ENCODE data around the gene SEL1L2. TPM values are rescaled to one million over a fixed set of nuclear protein-coding genes. Genes with fewer than 3 reads are reported as not detected.

SEL1L2 gene
- polyA plus RNA-seq, 3 donors: 0.07 to 0.39 TPM; not detected in 1

DNA sequence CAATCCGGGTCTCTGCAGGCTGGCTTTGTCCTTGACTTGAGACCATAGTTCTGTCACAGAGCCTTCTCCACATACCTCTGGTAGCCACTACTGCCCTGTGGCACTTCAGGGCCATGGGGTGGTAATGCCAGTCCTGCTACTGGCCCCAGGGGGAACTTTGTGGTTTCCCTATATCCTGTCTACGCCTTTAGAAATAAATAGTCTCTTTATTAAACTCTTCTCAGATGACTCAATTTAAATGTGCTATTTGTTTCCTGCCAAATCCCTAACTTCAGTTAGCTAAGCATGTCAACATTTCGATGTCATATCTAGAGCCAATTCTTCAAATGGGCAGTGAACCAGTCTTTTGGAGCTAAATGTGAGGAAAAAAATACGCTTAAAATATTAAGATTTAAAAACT, 60.1 kb downstream of the SEL1L2 start:
- DNase-seq (ENCODE audit: low read depth in 3 of 3, low spot score in 2 of 3): no peak

DNA sequence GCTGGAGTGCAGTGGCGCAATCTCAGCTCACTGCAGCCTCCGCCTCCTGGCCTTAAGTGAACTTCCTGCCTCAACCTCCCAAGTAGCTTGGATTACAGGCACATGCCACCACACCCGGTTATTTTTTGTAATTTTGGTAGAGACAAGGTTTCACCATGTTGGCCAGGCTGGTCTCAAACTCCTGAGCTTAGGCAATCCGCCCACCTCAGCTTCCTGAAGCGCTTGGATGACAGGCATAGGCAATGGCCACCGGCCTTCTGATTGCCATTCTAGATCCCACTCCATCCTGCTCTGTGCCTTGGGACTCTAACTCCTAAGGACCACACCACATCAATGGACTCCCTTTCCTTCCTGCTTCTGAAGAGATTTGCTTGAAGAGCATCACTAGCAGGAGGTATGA, 60.6 kb downstream of the SEL1L2 start:
- DNase-seq (ENCODE audit: low read depth in 3 of 3, low spot score in 2 of 3): no peak

DNA sequence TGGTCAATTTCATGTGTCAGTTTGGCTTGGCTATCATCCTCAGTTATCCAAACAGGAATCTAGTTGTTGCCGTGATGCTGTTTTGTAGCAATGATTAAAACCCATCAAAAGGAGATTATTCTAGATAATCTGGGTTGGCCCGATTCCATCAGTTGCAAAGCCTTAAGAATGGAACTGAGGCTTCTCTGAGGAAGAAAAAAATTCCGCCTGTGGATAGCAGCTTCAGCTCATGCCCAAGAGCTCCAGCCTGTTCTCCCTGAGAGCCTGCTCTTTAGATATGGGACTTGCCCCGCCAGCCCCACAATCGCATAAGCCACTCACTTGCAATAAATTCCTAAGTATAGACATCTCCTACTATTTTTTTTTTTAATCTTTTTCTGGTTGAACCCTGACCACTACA, 61.5 kb downstream of the SEL1L2 start:
- no peak for DNase-seq (ENCODE audit: low read depth in 3 of 3, low spot score in 2 of 3)

DNA sequence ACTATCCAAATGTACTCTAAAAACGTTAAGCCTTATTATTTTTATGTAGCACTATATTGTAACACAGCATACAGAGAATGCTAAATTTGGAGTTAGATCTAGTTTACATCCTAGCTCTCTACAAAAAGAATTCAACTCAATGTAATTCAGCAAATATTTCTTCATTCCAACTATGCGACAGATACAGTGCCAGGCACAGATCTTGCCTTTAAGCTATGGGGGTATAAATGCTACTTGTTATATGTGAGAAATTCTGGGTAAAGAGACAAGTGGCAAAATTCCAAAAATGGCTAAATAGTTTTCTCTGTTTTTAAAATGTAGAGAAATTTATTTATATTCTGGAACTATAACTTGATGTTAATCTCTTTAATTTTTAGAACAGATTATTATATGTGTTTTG, 63.2 kb downstream of the SEL1L2 start:
- DNase-seq (ENCODE audit: low read depth in 3 of 3, low spot score in 2 of 3): no peak

DNA sequence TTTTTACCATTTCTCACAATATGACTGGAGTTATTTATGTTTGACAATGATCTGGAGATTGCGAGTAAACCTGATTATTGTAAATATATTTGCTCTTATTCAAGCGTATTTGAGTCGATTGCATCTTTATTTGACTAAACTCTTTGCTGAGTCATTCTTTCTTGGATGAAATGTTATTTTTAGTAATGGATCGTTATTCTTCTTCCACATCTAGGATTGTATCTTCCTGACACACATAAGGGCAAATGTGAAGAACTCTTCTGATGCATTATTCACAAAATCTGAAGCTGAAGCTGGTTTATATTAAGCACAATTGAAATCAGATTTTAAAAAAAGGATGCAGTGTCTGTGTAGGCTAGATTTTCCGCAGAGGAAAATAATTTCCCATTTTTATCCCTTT, 68.2 kb downstream of the SEL1L2 start:
- DNase-seq (ENCODE audit: low read depth in 3 of 3, low spot score in 2 of 3): no peak

DNA sequence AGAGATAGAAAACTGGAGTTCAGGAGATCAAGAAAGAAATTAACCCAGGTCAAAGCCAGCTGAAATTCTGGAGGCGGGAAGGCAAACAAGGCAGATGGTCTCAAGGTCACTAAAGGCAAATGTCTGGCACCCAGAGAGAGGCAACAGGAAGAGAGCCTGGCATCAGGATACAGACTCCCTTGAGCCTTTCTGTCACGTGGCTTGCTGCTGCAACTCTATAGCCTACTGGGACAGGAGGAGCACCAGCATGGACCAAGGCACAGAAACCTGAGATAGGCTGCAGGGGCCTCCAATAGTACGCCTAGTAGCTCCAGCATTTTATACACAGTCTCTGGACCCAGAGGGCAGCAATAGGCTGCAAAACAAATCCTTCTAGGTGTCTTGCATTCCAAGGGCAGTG, 75.1 kb downstream of the SEL1L2 start:
- DNase-seq (ENCODE audit: low read depth in 3 of 3, low spot score in 2 of 3): no peak

DNA sequence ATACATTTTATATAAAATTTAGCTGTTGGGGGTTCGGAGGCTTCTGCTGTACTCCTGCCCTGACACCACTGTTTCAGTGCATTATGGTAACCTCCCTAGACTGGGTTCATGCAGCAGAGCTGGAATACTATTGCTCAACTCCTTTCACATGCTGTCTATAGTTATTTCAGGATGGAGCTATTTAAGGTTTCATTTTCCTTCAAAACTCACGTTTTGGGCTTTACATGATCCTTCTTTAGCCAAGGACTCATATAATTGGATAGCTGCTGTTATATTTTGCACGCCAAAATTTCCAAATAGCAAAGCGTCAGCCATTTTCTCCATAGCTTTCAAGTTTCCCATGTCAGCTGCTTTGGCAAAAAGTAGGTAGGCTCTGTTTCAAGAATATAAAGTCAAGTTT, 76.8 kb downstream of the SEL1L2 start:
- no peak for DNase-seq (ENCODE audit: low read depth in 3 of 3, low spot score in 2 of 3)

DNA sequence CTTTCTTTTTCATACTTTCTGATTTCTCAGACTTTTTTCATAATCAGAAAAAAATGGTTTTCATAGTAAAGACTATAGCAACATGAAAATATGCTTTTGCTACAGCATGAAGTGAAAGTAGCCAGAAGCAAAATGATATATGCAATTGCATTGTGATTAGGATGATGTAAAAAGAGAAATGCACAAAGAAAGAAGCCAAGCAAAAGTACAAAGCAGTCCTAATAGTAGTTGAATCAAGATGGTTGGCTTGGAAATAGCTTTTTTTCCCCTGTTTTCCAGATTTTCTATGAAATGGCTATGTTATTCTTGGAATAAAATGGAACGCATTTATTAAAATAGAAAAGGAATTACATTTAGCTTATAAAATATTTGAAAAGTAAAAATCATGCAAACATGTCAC, 77.3 kb downstream of the SEL1L2 start:
- DNase-seq (ENCODE audit: low read depth in 3 of 3, low spot score in 2 of 3): no peak

DNA sequence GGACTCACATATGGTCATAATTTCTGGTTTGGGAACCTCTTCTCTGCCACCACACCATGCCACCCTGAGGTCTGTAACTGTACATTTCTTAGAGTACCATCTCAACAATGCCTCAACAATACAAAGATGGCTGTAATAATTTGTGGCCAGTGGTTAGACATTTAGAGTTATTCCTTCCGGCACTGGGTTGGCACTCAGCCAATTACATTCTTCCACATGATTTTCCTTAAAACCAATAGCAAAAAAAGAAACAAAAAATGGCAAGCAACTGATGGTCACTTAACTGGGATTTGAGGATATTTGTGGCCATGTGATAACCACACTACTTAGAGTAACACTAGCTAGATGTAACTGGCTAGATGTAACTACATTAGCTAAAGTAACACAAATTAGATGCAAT, 79.9 kb downstream of the SEL1L2 start:
- no peak for DNase-seq (ENCODE audit: low read depth in 3 of 3, low spot score in 2 of 3)

DNA sequence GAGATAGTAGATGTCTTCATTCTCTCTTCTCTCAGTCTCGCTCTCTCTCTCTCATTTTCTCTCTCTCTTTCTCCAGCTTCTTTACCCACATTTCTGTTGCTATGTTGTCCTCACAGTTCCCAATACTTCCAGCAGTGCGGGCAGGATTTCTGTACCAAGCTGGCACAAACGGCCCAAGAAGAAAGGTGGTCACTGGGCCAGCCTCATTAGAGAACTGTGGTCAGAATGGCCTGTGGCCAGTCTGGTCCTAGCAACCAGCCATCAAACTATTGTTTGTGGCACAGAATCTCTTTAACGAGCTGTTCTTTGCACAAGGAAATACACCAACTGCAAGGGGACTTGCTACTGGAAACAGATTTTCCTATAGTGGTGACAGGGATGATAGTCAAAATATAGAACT, 81.3 kb downstream of the SEL1L2 start:
- no peak for DNase-seq (ENCODE audit: low read depth in 3 of 3, low spot score in 2 of 3)

DNA sequence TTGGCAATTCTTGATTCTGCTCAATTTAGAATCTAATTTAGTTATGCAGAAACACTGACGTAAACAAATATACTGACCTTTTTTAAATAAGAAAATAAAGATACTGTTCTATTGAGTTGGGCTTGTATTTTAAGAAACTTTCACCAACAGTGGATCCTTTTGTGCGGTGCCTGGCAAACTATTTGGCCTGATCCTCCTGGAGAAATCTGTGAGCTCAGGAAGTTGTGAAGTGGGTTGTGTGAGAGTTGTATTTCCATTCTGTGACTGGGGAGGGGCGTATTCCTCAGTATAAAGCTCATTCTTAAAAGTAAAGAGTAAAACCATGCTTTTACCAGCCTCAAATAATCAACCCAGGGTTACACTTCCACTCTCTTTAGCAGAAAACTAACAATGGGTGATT, 85.6 kb downstream of the SEL1L2 start:
- DNase-seq (ENCODE audit: low read depth in 3 of 3, low spot score in 2 of 3): no peak

DNA sequence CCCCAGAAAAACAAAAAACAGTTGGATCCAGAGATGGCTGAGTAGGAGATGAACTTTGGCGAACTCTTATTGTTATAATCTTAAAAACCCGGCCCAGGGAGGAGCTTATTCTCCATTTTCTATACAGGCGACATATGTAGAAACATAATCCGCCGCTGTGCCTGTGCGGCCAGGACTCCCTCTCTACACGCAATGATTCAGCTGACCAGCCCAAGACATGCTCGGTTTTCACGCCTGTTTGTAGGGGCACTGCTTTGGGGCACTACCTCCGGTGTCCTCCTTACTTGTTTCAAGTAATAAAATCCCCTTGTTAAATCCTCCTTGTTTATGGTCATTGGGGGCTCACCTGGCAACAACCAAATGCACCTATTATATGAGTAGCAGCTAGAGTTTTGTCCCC, 89.9 kb downstream of the SEL1L2 start:
- DNase-seq (ENCODE audit: low read depth in 3 of 3, low spot score in 2 of 3): no peak

DNA sequence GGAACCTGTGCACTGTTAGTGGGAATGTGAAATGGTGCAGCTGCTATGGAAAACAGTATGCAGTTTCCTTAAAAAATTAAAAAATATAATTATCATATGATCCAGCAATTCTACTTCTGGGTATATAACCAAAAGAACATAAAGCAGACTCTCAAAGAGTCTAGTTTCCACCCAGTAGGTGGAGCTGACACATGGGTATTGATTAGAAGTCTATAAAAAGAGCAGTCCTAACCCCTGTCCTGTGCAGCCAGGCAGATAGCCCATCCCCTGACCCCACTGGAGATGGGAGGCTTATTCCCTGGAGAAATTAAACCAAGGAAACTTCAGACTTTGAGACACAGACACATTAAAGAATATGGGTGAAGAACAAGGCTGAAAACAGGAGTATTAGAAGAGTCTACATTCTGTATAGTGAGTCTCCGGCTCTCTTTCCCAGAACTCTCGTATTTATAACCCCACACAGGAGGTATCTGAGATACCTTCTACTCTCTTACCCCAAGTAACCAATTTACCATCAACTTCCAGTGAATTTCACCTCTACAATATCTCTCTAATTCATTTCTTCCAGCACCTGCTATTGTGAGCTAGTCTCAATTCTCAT, 92.3 kb downstream of the SEL1L2 start:
- DNase-seq (ENCODE audit: low read depth in 3 of 3, low spot score in 2 of 3): no peak

DNA sequence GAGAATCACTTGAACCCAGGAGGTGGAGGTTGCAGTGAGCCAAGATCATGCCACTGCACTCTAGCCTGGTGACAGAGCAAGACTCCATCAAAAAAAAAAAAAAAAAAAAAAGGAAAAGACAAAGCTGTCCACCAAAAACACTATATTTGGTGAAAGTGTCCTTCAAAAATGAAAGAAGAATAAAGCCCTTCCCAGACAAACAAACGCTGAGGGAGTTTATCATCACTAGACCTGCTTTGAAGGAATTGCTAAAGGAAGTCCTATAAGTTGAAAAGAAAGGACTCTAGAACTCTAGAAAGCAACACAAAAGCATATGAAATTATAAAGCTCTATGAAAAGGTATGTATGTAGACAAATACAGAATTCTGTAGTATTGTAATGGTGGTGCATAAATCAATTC, 98.8 kb downstream of the SEL1L2 start:
- DNase-seq (ENCODE audit: low read depth in 3 of 3, low spot score in 2 of 3): no peak

DNA sequence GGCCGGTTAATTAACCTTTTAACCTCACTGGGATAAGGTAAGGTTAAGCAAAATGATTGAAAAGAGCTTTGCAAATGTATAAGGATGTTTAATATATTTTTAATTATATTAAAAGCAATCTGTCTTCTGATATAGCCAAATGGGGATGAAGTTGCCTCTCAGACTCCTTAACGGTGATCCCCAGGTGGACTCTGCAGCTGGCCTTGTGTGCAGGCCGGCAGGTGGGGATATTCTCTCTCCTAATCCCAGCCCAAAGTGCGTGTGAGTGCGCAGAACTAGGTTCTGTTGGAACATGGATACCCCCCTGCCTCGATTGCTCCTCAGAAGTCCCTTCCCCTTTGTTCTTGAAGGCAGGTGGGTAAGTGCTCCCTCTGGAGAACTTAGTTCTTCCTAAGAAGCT, 105.6 kb downstream of the SEL1L2 start:
- no peak for DNase-seq (ENCODE audit: low read depth in 3 of 3, low spot score in 2 of 3)

DNA sequence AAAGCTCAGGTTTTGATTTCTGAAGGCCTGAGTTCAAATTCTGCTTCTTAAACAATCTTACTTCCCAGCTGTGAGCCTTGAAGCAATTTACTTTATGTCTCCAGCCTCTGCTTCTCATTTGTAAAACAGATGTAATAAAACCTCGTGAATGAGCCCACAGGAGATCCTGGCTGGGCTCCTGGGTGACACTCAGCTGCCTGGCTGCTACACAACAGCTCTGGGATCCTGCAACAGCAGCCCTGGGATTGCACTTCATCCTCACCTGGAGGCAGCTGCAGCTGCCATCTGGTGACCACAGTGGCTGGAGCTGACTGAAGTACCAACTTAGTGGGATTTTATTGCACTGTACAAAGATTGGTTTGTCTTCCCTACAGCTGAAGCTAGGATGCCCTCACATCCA, 107.0 kb downstream of the SEL1L2 start:
- no peak for DNase-seq (ENCODE audit: low read depth in 3 of 3, low spot score in 2 of 3)

DNA sequence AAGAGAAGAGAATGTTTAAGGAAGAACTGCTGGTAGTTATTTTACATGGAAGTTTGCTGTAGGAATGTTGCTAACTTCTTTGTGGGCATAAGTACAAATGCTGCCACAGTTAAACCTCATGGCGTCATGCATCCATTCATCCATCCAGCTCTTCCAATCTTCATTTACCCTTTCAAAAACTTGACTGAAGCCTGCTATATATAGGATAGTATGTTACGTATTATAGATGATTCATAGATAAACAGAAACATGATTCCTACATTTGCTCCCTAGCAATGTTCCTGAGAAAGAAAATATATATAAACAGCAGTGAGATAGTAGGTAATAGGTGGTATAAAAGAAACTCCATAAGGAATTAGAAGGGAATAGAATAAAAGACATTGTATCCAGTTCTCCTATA, 111.8 kb downstream of the SEL1L2 start:
- DNase-seq (ENCODE audit: low read depth in 3 of 3, low spot score in 2 of 3): no peak

DNA sequence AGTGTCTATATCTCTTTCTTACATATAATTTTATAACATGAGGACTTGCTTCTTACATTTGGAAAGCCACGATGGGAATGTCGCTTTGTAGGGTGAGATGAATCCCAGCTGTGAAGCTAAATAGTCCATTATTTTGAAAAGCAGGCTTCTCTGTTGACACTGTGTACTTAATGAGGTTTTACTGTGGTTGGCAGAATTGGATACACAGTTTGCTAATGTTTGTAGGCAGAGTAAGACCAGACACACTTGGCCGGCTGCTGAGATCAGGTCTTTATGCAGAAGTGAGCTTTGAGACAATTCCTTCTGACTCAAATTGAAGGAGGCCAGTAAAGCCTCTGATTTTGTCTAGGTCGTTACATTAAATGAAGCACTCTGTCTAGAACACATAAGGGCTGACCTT, 112.6 kb downstream of the SEL1L2 start:
- DNase-seq (ENCODE audit: low read depth in 3 of 3, low spot score in 2 of 3): no peak

DNA sequence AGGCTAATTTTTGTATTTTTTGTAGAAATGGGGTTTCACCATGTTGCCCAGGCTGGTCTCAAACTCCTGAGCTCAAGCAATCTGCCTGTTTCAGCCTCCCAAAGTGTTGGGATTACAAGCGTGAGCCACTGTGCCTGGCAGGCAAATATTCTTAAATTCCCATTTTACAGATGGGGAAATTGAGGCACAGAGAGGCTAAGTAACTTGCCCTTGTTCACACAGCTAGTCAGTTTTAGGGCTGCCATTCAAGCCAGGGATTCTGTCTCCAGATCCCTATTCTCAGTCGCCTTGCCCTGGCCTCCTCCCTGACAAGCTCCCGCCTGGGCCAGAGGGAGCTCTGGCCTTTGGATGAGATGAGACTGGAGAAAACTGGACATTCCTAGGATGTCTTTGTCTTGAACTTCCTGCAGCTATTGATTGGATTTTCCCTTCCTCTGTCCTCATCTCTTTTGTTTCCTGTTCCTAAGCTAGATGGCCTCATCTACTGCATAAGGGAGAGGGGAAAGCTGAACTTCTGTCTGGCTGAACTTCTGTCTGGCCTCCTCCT, 115.1 kb downstream of the SEL1L2 start:
- no peak for DNase-seq (ENCODE audit: low read depth in 3 of 3, low spot score in 2 of 3)

DNA sequence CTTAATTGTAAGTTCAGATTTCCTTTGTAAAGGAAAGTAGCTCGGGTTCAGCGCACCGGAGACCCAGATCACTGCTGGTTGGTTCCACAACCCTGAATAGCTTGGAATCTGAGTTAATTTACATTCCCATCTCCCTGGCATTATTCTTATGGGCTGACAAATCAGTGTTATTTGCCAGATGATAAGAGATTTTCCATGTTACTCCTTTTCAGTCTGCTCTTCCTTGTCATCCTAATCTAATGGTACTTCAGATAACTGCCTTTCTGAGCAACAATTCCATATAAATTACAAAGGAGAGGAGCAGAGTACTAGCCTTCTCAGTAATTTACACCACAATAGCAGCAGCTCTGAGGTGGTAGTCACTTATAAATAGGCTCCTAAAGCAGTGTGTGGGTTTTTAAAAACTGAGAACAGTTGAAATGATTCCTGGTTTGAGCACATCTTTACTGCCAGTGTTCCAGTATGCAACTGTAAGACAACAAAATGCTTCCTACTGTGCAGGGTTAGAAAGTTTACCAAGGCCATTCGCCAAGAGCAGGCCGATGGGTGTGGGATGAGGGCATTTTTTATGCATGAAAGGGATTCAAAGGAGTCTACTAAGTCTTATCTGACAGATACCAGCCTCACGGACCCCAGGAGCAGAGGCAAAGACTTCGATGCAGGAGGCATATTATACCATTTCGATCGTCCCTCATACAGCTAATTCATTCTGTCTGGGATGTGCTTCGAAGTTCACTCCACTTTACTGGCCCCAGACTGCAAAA, 115.8 kb downstream of the SEL1L2 start:
- no peak for DNase-seq (ENCODE audit: low read depth in 3 of 3, low spot score in 2 of 3)

DNA sequence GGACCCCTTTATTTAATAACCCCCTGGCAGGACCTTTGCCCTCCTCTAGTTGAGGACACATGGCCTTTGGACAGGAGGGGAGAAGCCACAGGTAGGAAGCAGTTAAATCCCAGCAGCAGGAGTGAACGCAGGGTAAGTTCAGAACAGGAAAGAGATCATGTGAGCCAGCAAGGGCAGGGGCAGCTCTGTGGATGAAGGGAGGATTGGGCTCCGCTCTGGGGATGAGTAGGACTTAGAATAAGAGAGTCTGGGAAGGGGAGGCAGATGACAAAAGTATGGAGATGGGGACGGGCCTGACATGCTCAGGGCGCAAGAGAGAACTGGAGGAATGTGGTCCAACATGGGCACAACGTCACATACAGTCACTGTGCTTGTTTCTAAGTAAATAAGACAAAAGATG, 116.6 kb downstream of the SEL1L2 start:
- no peak for DNase-seq (ENCODE audit: low read depth in 3 of 3, low spot score in 2 of 3)

DNA sequence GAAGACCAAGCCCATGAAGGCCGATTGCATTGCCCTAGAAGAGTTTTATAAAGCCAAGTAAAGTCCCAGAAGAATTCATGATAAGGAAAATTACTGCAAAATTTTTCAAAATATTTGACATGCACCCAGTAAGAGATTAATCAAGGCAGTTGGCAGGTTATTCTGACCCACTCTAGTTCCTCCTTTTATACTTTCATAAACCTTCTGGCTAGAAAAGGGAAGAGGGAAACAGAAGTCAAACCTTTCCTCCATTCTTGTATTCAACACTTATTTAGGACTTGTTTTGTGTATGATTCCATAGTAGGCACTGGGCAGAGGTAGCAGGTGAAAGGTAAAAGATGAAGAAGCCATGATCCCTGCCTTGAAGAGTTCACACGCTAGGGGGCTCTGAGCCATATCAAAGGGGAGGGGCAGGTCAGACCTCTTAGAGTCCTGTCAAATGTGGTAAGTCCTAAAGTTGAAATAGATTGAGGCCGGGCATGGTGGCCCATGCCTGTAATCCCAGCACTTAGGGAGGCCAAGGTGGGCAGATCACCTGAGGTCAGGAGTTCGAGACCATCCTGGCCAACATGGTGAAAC, 120.2 kb downstream of the SEL1L2 start:
- DNase-seq (ENCODE audit: low read depth in 3 of 3, low spot score in 2 of 3): no peak

Measured in right renal cortex interstitium (tissue), 3 donors.